Heart right ventricle (tissue), 16 donors: ENCODE results near the gene CKAP2L. TPM values are rescaled to one million over a fixed set of nuclear protein-coding genes. Genes with fewer than 3 reads are reported as not detected.

Experiments
- ATAC-seq, 8 donors: fragments of 200-7000 bp; cut with Tn5 transposase; one replicate each; pipeline ENCODE4 v1.9.1; 2020; ENCODE audit warnings: mild to moderate bottlenecking in 8 of 8, moderate library complexity in 8 of 8, moderate number of reproducible peaks in 1 of 8
- DNase-seq, 2 donors: peaks; one replicate each; pipeline ENCODE4 v3.0.0-alpha.2; 2020
- H3K27ac ChIP-seq, 10 donors: fragments of 200-600 bp; sonication (generic) in 2 of 10; one replicate each; pipeline versions ENCODE4 v1.5.0 to v1.8.0; 2020 to 2022; ENCODE audit warnings: mild to moderate bottlenecking in 3 of 10
- H3K27me3 ChIP-seq, 7 donors: fragments of 200-600 bp; one replicate each; pipeline ENCODE4 v1.8.0; 2021 to 2022; ENCODE audit warnings: mild to moderate bottlenecking in 2 of 7
- H3K36me3 ChIP-seq, 9 donors: fragments of 200-600 bp; sonication (generic) in 1 of 9; one replicate each; pipeline versions ENCODE4 v1.5.0 to v1.8.0; 2020 to 2022; ENCODE audit warnings: mild to moderate bottlenecking in 2 of 9
- H3K4me1 ChIP-seq, 9 donors: fragments of 200-600 bp; sonication (generic) in 1 of 9; one replicate each; pipeline versions ENCODE4 v1.5.0 to v1.8.0; 2020 to 2022; ENCODE audit warnings: mild to moderate bottlenecking in 4 of 9
- H3K4me3 ChIP-seq, 10 donors: fragments of 200-600 bp; sonication (generic) in 2 of 10; one replicate each; pipeline versions ENCODE4 v1.5.0 to v1.8.0; 2020 to 2022; ENCODE audit warnings: mild to moderate bottlenecking in 7 of 10, moderate library complexity in 2 of 10
- H3K9me3 ChIP-seq, 11 donors: fragments of 200-600 bp in 10 of 11; sonication (generic) in 2 of 11; one replicate each; pipeline versions ENCODE4 v1.5.0 to v1.8.0; 2013 to 2022; ENCODE audit warnings: mild to moderate bottlenecking in 2 of 11, control low read depth in 1 of 11, moderate library complexity in 1 of 11
- WGBS, 2 donors: extraction: QIAGEN DNeasy Blood & Tissue Kit; methylation state at CpG; one replicate each; pipeline ENCODE4 v1.1.7; 2013; ENCODE audit warnings: inconsistent platforms in 1 of 2; 5-methylcytosine and 5-hydroxymethylcytosine counted together
- intact Hi-C, 10 donors: fragments of 100-400 bp; cut with DNase I; formaldehyde crosslinking; loops; one replicate each; pipeline versions ENCODE4 v1.11.1 to v1.14.2; 2022
- polyA plus RNA-seq, 2 donors: library from polyadenylated mRNA; stranded (reverse); fragments of 200-250 nt; gene quantifications; one replicate each; pipeline ENCODE4 v1.2.3, GENCODE V29; 2013
- total RNA-seq, 10 donors: library from RNA; stranded (reverse); fragmentation: NEBNext Ultra II Directional in 3 of 10; extraction: Animal tissue kit (Norgen Biotek cat#: 25700) in 3 of 10; gene quantifications; one replicate each; pipeline versions ENCODE4 v1.2.1 to v1.2.4, GENCODE V29; 2021 to 2023
- TF ChIP-seq, protein P1 (sequence below), 9 donors: fragments of 200-600 bp; sonication (generic) in 2 of 9; IDR thresholded peaks; one replicate each; pipeline versions ENCODE4 v1.5.0 to v1.8.0; 2021 to 2022; ENCODE audit warnings: antibody characterized with exemption in 9 of 9, mild to moderate bottlenecking in 5 of 9, moderate library complexity in 1 of 9
- donor health status: Arrhythmogenic right ventricular cardiomyopathy.
- donor health status: ischemic (EF 13 %, LVEDD 7.1; RV severe dilation, severe dysfunction).
- donor health status: healthy with polysubstance abuse.
- donor health status: DM: no; HTN: yes; CAD: no.
- donor health status: DM: no; HTN: no; CAD: no.
- donor health status: ischemic (EF 25% LVEDD 6.9; RV normal size, moderate dysfunction).
- donor health status: ischemic (EF 25% LVEDD 5.7; RV mildly dilated, moderate dysfunction).
- donor health status: healthy.
- donor health status: DM: yes; HTN: yes; CAD: no.
- donor health status: Ischemic cardiomyopathy.
- donor health status: ischemic (EF 35%, LVEDD 5.7; RV mildly dilated, moderate dysfunction).
- donor health status: nonischemic (EF 11% LVEDD 7.7; RV severe dilation, severe dysfunction).
- donor health status: DM: yes; HTN: yes; CAD: no.
- donor health status: PGD.
- donor health status: ischemic (EF 29% LVEDD 5.4; RV normal size, mild dysfunction).
- donor health status: nonischemic (EF 23%, LVEDD 6.1; RV moderate dilation, normal function).

Gene CKAP2L
- total and polyA plus RNA-seq, 12 donors = 0.03 to 1.8 (median 0.44) TPM; not detected in 5

DNA sequence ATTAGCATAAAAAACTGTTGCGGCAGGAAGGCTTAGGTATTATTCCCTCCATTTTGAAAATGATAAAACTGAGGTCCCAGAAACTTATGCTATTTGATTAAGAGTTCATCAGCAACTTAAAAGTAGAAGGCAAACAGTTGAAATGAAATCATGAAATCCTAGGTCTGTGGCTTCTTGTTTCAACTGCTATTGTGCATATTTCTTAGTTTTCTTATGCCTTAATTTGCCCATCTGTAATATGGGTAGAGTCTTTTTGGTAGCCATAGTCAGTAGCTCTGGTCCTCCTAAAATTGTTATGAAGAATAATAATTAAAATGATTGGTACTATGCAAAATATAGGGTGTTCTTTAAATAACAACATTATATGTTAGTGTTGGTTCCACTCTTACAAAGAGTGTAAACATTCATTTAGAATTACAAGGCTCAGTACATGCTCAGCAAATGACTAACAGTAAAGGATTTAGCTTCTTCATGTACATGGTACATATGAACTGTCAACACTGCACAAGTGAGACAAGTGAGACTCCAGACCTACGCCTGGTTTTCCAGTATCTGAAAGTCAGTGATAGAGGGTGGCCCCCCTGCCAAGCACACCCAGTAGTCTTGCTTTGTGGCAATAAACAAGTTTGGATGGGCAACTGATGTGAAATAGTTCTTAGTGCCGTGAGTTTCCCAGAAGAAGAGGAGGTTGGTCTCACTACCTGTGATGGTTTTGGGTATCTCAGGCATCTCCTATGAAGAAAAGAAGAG is 10.3 kb upstream of the CKAP2L start:
- intact Hi-C loops = loop anchor here in 1 of 10 donors (5.0 kb wide), 1 partner anchor 33 kb away; no protein-coding TSS in a partner anchor
- peak in 1 of 8 donors; percentile 50 for ATAC-seq
- DNase-seq = no peak

DNA sequence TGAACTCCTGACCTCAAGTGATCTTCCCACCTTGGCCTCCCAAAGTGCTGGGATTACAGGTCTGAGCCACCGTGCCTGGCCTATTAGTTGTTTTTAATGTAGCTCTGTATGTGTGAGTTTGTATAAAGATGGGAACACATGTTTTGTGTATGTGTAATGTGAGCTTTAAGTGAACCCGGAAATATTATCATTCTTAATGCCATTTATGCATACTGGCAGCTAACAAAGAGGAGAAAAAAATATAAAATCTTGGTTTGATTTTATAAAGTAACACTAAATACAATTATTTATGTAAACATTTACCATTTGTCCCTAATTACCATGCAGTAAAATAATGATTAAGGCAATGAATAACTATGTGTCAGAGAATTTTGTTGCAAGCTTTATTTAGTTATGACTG is 9.1 kb upstream of the CKAP2L start:
- H3K4me1 ChIP-seq = peaks cover 0 to 12% (median 0%) of the 10 kb centered on the region in 9 donors
- no peak overlapping the region for H3K27ac ChIP-seq
- 85 to 98% methylated on average over 2 of the region's 2 CpGs for WGBS, 2 donors
- intact Hi-C loops = loop anchor here in 1 of 10 donors (5.0 kb wide), 1 partner anchor 34 kb away; no protein-coding TSS in a partner anchor
- ATAC-seq (no peak), DNase-seq (no peak)
- TF ChIP-seq, protein P1, sequence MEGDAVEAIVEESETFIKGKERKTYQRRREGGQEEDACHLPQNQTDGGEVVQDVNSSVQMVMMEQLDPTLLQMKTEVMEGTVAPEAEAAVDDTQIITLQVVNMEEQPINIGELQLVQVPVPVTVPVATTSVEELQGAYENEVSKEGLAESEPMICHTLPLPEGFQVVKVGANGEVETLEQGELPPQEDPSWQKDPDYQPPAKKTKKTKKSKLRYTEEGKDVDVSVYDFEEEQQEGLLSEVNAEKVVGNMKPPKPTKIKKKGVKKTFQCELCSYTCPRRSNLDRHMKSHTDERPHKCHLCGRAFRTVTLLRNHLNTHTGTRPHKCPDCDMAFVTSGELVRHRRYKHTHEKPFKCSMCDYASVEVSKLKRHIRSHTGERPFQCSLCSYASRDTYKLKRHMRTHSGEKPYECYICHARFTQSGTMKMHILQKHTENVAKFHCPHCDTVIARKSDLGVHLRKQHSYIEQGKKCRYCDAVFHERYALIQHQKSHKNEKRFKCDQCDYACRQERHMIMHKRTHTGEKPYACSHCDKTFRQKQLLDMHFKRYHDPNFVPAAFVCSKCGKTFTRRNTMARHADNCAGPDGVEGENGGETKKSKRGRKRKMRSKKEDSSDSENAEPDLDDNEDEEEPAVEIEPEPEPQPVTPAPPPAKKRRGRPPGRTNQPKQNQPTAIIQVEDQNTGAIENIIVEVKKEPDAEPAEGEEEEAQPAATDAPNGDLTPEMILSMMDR (IDR thresholded peaks at IDR 0.05) = no peak
- no peak overlapping the region for H3K4me3 ChIP-seq
- H3K9me3 ChIP-seq = no peaks in the 10 kb centered on the region
- H3K36me3 ChIP-seq = no peaks in the 10 kb centered on the region
- no peaks in the 10 kb centered on the region for H3K27me3 ChIP-seq

More for the DNA sequence above, 10.3 kb upstream of the CKAP2L start:
- TF ChIP-seq, protein P1 (IDR thresholded peaks at IDR 0.05) = no peak
- H3K9me3 ChIP-seq = no peaks in the 10 kb centered on the region
- WGBS, 2 donors = 63 to 70% methylated on average over 3 of the region's 3 CpGs
- H3K4me3 ChIP-seq = no peak overlapping the region
- H3K27ac ChIP-seq = no peak overlapping the region
- H3K27me3 ChIP-seq = no peaks in the 10 kb centered on the region
- H3K4me1 ChIP-seq = peaks cover 0 to 8% (median 0%) of the 10 kb centered on the region in 9 donors
- H3K36me3 ChIP-seq = no peaks in the 10 kb centered on the region

DNA sequence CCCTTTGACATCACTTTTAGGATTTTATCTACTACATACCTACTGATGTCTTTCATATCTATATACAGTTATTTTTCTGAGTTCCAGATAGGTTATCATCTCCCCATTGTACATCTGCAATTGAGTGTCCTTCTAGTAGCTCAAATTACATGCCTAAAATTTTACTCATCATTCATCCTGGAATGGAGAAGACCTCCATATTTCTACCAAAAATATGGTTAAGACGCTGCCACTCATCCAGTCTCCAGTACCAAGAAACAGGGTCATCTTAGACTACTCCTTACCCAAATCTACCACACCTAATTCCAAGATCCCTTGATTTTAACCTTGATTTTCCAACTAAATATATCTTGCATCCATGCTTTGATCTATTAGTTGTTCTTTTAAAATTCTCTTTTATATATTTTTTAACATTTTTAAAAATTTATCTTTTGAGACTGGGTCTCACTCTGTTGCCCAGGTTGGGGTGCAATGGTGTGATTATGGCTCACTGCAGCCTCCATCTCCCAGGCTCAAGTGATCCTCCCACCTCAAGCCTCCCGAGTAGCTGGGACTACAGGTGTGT is 8.6 kb upstream of the CKAP2L start:
- H3K27me3 ChIP-seq = no peaks in the 10 kb centered on the region
- no peak overlapping the region for H3K27ac ChIP-seq
- 60 to 69% methylated on average over 2 of the region's 2 CpGs for WGBS, 2 donors
- TF ChIP-seq, protein P1 (IDR thresholded peaks at IDR 0.05) = no peak
- ATAC-seq = no peak
- DNase-seq = no peak
- intact Hi-C loops = loop anchor here in 1 of 10 donors (5.0 kb wide), 1 partner anchor 34 kb away; no protein-coding TSS in a partner anchor
- no peaks in the 10 kb centered on the region for H3K9me3 ChIP-seq
- no peak overlapping the region for H3K4me3 ChIP-seq
- no peaks in the 10 kb centered on the region for H3K36me3 ChIP-seq
- H3K4me1 ChIP-seq = peaks cover 0 to 18% (median 0%) of the 10 kb centered on the region in 9 donors

DNA sequence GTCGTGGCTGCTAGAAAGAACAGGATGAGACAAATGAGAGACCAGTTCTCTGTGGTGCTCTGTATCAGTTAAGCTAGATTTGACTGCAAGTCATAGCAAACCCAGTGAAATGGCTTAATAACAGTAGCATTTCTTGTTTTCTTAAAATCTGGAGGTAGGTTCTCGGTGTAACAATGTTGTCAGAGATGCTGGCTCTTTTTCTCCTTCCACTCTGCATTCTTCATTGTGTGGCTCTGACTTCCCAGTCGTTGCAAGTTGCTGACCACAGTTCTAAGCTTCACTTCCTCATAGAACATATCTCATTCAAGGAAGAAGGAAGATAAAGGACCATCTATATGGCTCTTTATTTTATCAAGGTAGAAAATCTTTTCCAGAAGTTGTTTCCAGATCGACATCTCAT is 7.9 kb upstream of the CKAP2L start:
- Histone ChIP-seq H3K4me1 (peaks cover 0 to 24% (median 0%) of the 10 kb centered on the region in 9 donors), H3K4me3 (no peak overlapping the region), H3K27ac (no peak overlapping the region), H3K27me3 (no peaks in the 10 kb centered on the region), H3K9me3 (no peaks in the 10 kb centered on the region), H3K36me3 (no peaks in the 10 kb centered on the region)
- WGBS, 2 donors = 75 to 76% methylated on average over 4 of the region's 4 CpGs
- intact Hi-C loops = loop anchor here in 1 of 10 donors (5.0 kb wide), 1 partner anchor 35 kb away; no protein-coding TSS in a partner anchor
- TF ChIP-seq, protein P1 (IDR thresholded peaks at IDR 0.05) = no peak
- ATAC-seq (no peak), DNase-seq (no peak)
